ENCODE measurements around the gene ABHD1.

GRCh38 chr2:27094353-27094984 is 29.1 kb upstream of the ABHD1 start:
- TF ChIP-seq EZH2 (IDR thresholded peaks at IDR 0.05; ENCODE audit: low read depth, unreplicated experiment) (no peak), CTCF (conservative IDR thresholded peaks at IDR 0.05; ENCODE audit: low read depth in 2 of 2) (no peak), EZH2phosphoT487 (IDR thresholded peaks at IDR 0.05; ENCODE audit: unreplicated experiment) (no peak)

Measured in GM23338 (cell line).